Measurements from ENCODE around the gene TIMP1. TPM values are rescaled to one million over a fixed set of nuclear protein-coding genes. Genes with fewer than 3 reads are reported as not detected.
A peak's percentile ranks its signal among the peaks of the same experiment; 100 is the strongest.

TIMP1 gene
- total RNA-seq, 4 donors from 2014 or later, result 77.4 to 204 (median 156) TPM

- TF ChIP-seq CTCF (IDR thresholded peaks at IDR 0.05), result no peak
- no peak for ATAC-seq
- Histone ChIP-seq H3K4me3 (no peak overlapping the region), H3K9me3 (no peaks in the 10 kb centered on the region), H3K27me3 (no peaks in the 10 kb centered on the region), H3K27ac (no peak overlapping the region), H3K36me3 (peaks cover 0 to 8% of the 10 kb centered on the region in 2 donors), H3K4me1 (peaks cover 0 to 23% (median 2%) of the 10 kb centered on the region in 3 donors)
- 85% methylated on average over 3 of the region's 3 CpGs; no CpG with 5 or more reads in 1 of the 2 donors for WGBS, 2 donors (ENCODE audit: low coverage in 1 of 2)
Measured at GRCh38 chrX:47558436-47558835, 23.8 kb upstream of the TIMP1 start.

GRCh38 chrX:47560179-47560933 is 21.9 kb upstream of the TIMP1 start:
- TF ChIP-seq POLR2A (IDR thresholded peaks at IDR 0.05) (no peak), CTCF (IDR thresholded peaks at IDR 0.05) (no peak), EP300 (IDR thresholded peaks at IDR 0.05) (no peak), POLR2AphosphoS5 (IDR thresholded peaks at IDR 0.05) (no peak)
- H3K27ac ChIP-seq, result peak overlapping the region; percentile 88 to 97 (median 95)
- peaks cover 0 to 42% (median 2%) of the 10 kb centered on the region in 3 donors for H3K4me1 ChIP-seq
- no peaks in the 10 kb centered on the region for H3K27me3 ChIP-seq
- ATAC-seq, result no peak
- H3K36me3 ChIP-seq, result peaks cover 0 to 28% of the 10 kb centered on the region in 2 donors
- H3K4me3 ChIP-seq, result peak overlapping the region; percentile 27 to 66
- WGBS, 2 donors (ENCODE audit: low coverage in 1 of 2), result 5 to 23% methylated on average over 7 to 9 of the region's 15 CpGs
- H3K9me3 ChIP-seq, result no peaks in the 10 kb centered on the region

GRCh38 chrX:47560934-47561658 is 21.1 kb upstream of the TIMP1 start, which contains the start of gene ARAF:
ARAF (plus strand) TSS chrX:47561205; CDS start chrX:47562968, 1,763 bp downstream.
- TF ChIP-seq POLR2A (IDR thresholded peaks at IDR 0.05) (peak in 1 of 2 donors; percentile 28), POLR2AphosphoS5 (IDR thresholded peaks at IDR 0.05) (no peak)
- Histone ChIP-seq H3K4me1 (peaks cover 0 to 38% (median 2%) of the 10 kb centered on the region in 3 donors), H3K27me3 (no peaks in the 10 kb centered on the region), H3K36me3 (peaks cover 0 to 32% of the 10 kb centered on the region in 2 donors), H3K4me3 (peak within 1 kb of the TSS; percentile 61 to 66), H3K27ac (peak within 1 kb of the TSS; percentile 93 to 97 (median 95)), H3K9me3 (no peaks in the 10 kb centered on the region)
- 40% methylated on average over 7 of the region's 59 CpGs; no CpG with 5 or more reads in 1 of the 2 donors for WGBS, 2 donors (ENCODE audit: low coverage in 1 of 2)
- peak; percentile 95 for ATAC-seq

GRCh38 chrX:47561659-47562151 is 20.5 kb upstream of the TIMP1 start:
- no peak for TF ChIP-seq CTCF (IDR thresholded peaks at IDR 0.05)
- TF ChIP-seq POLR2AphosphoS5 (IDR thresholded peaks at IDR 0.05), result no peak
- no peak for TF ChIP-seq EP300 (IDR thresholded peaks at IDR 0.05)
- TF ChIP-seq POLR2A (IDR thresholded peaks at IDR 0.05), result no peak
- peaks cover 0 to 39% of the 10 kb centered on the region in 2 donors for H3K36me3 ChIP-seq
- 0 to 11% methylated on average over 3 to 5 of the region's 9 CpGs for WGBS, 2 donors (ENCODE audit: low coverage in 1 of 2)
- H3K4me1 ChIP-seq, result peaks cover 0 to 38% (median 2%) of the 10 kb centered on the region in 3 donors
- no peaks in the 10 kb centered on the region for H3K27me3 ChIP-seq
- no peak for ATAC-seq
- peak overlapping the region; percentile 61 to 66 for H3K4me3 ChIP-seq
- H3K9me3 ChIP-seq, result no peaks in the 10 kb centered on the region
- peak overlapping the region; percentile 93 to 97 (median 95) for H3K27ac ChIP-seq

GRCh38 chrX:47562615-47563243 is 19.5 kb upstream of the TIMP1 start:
- Histone ChIP-seq H3K4me3 (no peak overlapping the region), H3K36me3 (peaks cover 0 to 49% of the 10 kb centered on the region in 2 donors), H3K9me3 (no peaks in the 10 kb centered on the region), H3K27me3 (no peaks in the 10 kb centered on the region), H3K27ac (no peak overlapping the region), H3K4me1 (peaks cover 0 to 38% (median 2%) of the 10 kb centered on the region in 3 donors)
- WGBS, 2 donors (ENCODE audit: low coverage in 1 of 2), result 20% methylated on average over 1 of the region's 13 CpGs; no CpG with 5 or more reads in 1 of the 2 donors
- no peak for ATAC-seq
- TF ChIP-seq CTCF (IDR thresholded peaks at IDR 0.05), result peak in 1 of 4 experiments; percentile 34
- no peak for TF ChIP-seq POLR2AphosphoS5 (IDR thresholded peaks at IDR 0.05)
- no peak for TF ChIP-seq POLR2A (IDR thresholded peaks at IDR 0.05)
- no peak for TF ChIP-seq EP300 (IDR thresholded peaks at IDR 0.05)

Measured in gastroesophageal sphincter (tissue), 4 donors.